Osteocyte (in vitro differentiated cells): ENCODE measurements around the gene TRIM65. TPM values are rescaled to one million over a fixed set of nuclear protein-coding genes. Genes with fewer than 3 reads are reported as not detected.

ENCODE experiments used
- DNase-seq: peaks from one replicate; pipeline ENCODE4 v3.0.0; 2021; ENCODE audit warnings: mixed read lengths; ENCODE audit not compliant: unreplicated experiment; ENCODE audit errors: extremely low spot score
- H3K27ac Mint-ChIP-seq: one replicate; pipeline ENCODE4 v1.8.0; 2021; ENCODE audit warnings: mild to moderate bottlenecking, mixed read lengths; ENCODE audit not compliant: unreplicated experiment
- H3K27me3 Mint-ChIP-seq: one replicate; pipeline ENCODE4 v1.8.0; 2021; ENCODE audit warnings: mixed read lengths; ENCODE audit not compliant: unreplicated experiment
- H3K36me3 Mint-ChIP-seq: one replicate; pipeline ENCODE4 v1.8.0; 2021; ENCODE audit warnings: mixed read lengths; ENCODE audit not compliant: unreplicated experiment
- H3K4me1 Mint-ChIP-seq: one replicate; pipeline ENCODE4 v1.8.0; 2021; ENCODE audit warnings: mixed read lengths; ENCODE audit not compliant: unreplicated experiment
- H3K4me3 Mint-ChIP-seq: one replicate; pipeline ENCODE4 v1.8.0; 2021; ENCODE audit warnings: mild to moderate bottlenecking, moderate library complexity, mixed read lengths; ENCODE audit not compliant: unreplicated experiment
- H3K9me3 Mint-ChIP-seq: one replicate; pipeline ENCODE4 v1.8.0; 2021; ENCODE audit warnings: mixed read lengths; ENCODE audit not compliant: unreplicated experiment
- CTCF ChIP-seq: fragments of 200-600 bp; sonication (generic); IDR thresholded peaks from 2 replicates; pipeline ENCODE4 v1.5.0; 2021; ENCODE audit warnings: antibody characterized with exemption, mild to moderate bottlenecking, moderate library complexity
- total RNA-seq: library from RNA; stranded (reverse); gene quantifications from 2 replicates; pipeline ENCODE4 v1.2.1, GENCODE V29; 2021

The TRIM65 gene
- total RNA-seq, 1 donor from 2014 or later, result 26.3 TPM

DNA sequence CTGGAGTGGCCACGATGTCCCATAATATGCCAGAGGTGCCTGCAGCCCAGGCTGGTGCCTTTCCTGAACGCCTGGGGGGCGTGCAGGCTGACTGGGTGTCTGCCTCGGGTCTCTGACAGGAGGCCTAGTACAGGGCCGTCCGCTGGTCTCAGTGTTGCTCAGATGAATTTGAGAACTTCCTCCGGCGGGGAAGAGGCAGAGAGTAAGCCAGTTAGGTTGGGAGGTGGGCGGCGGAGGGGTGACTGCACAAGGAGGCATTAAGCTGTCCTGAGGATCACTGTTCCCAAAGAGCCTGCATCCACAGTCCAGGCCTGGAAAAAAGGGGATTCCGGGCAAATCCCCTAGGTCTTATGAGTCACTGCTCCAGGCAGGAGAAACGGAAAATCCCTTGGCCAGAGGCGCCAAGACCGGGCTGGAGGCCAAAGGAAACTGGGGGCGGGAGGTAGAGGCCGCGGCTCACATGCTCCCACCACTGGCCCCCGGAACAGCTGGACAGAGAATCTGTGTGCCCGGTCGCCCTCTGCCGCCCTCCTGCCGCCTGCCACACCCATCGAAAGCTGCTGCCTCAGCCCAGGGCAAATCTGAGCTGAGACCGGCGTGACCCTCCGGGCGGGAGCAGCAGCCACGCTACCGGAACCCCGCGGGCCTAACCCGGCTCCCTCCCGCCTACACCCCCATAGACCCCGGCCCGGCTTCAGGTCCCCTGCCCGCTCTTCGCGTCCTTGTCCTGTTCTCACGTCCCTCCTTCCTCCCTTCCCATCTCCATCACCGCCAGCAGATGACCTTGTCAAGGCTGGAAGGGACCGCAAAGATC is 19.6 kb downstream of the TRIM65 start:
- peak; percentile 96 for DNase-seq
- Mint-ChIP-seq H3K4me1 (peaks cover 60% of the 10 kb centered on the region), H3K9me3 (no peaks in the 10 kb centered on the region), H3K27ac (peak overlapping the region; percentile 99), H3K27me3 (no peaks in the 10 kb centered on the region), H3K4me3 (peak overlapping the region; percentile 86), H3K36me3 (peaks cover 2% of the 10 kb centered on the region)
- no peak for TF ChIP-seq CTCF

GRCh38 chr17:75876190-75876937 is 20.4 kb downstream of the TRIM65 start:
- peak overlapping the region; percentile 99 for H3K27ac Mint-ChIP-seq
- peaks cover 60% of the 10 kb centered on the region for H3K4me1 Mint-ChIP-seq

GRCh38 chr17:75875940-75876189 is 20.9 kb downstream of the TRIM65 start:
- Mint-ChIP-seq H3K27me3 (no peaks in the 10 kb centered on the region), H3K4me3 (peak overlapping the region; percentile 86), H3K4me1 (peaks cover 61% of the 10 kb centered on the region), H3K9me3 (no peaks in the 10 kb centered on the region), H3K27ac (peak overlapping the region; percentile 99), H3K36me3 (peaks cover 2% of the 10 kb centered on the region)
- no peak for DNase-seq
- TF ChIP-seq CTCF, result no peak

More at GRCh38 chr17:75876190-75876937, 20.4 kb downstream of the TRIM65 start:
- Mint-ChIP-seq H3K9me3 (no peaks in the 10 kb centered on the region), H3K27me3 (no peaks in the 10 kb centered on the region), H3K4me3 (peak overlapping the region; percentile 86), H3K36me3 (peaks cover 2% of the 10 kb centered on the region)
- no peak for TF ChIP-seq CTCF
- DNase-seq, result no peak

- no peak for TF ChIP-seq CTCF
- Mint-ChIP-seq H3K4me1 (peaks cover 66% of the 10 kb centered on the region), H3K27me3 (no peaks in the 10 kb centered on the region), H3K9me3 (no peaks in the 10 kb centered on the region), H3K27ac (peak overlapping the region; percentile 99), H3K36me3 (peaks cover 2% of the 10 kb centered on the region), H3K4me3 (peak overlapping the region; percentile 86)
- peak; percentile 92 for DNase-seq
Measured at GRCh38 chr17:75875182-75875939, 21.4 kb downstream of the TRIM65 start.
